HL-60 (cell line): ENCODE results near the gene ANKRD18A.

Source experiments
- CTCF ChIP-seq: IDR thresholded peaks from one replicate; pipeline ENCODE4 v1.5.1; 2011; ENCODE audit warnings: low read length, control low read depth, inconsistent platforms; ENCODE audit not compliant: insufficient read depth
- POLR2AphosphoS5 ChIP-seq: IDR thresholded peaks from 2 replicates; pipeline ENCODE4 v1.6.1; 2012; ENCODE audit warnings: low read depth

GRCh38 chr9:38619556-38620447 is 594 bp downstream of the ANKRD18A start:
- TF ChIP-seq CTCF: no peak
- no peak for TF ChIP-seq POLR2AphosphoS5
